Mononuclear cell (primary cell): ENCODE measurements around the gene BCKDHA. TPM values are rescaled to one million over a fixed set of nuclear protein-coding genes. Genes with fewer than 3 reads are reported as not detected.
"Not testable (repeated sequence)": the region's sequence is repeated elsewhere in the genome, so short reads cannot be mapped to it uniquely, and the experiment has no call there.

Source experiments
- H3K27me3 ChIP-seq: 2 replicates; pipeline ENCODE4 v1.6.0; 2011; ENCODE audit warnings: low read length, control low read depth; ENCODE audit not compliant: insufficient read depth
- H3K4me1 ChIP-seq: 2 replicates; pipeline ENCODE4 v1.5.1; 2011; ENCODE audit warnings: mild to moderate bottlenecking, low read length, control low read depth; ENCODE audit not compliant: insufficient read depth
- H3K4me3 ChIP-seq: 2 replicates; pipeline ENCODE4 v1.5.1; 2011; ENCODE audit warnings: mild to moderate bottlenecking, low read length, moderate library complexity
- H3K9me3 ChIP-seq: 2 replicates; pipeline ENCODE4 v1.5.1; 2011; ENCODE audit warnings: low read depth, mild to moderate bottlenecking, control low read depth, low read length
- total RNA-seq: library from RNA; depleted of rRNA; stranded (reverse); fragments of >200 nt; gene quantifications from one replicate; pipeline ENCODE4 v1.2.3, GENCODE V29; 2012

Gene BCKDHA
- total RNA-seq, 1 donor: 30.2 TPM

GRCh38 chr19:41381536-41381935 is 16.1 kb upstream of the BCKDHA start:
- peaks cover 38% of the 10 kb centered on the region for H3K4me1 ChIP-seq
- not testable (repeated sequence) for H3K9me3 ChIP-seq, H3K27me3 ChIP-seq, H3K4me3 ChIP-seq

DNA sequence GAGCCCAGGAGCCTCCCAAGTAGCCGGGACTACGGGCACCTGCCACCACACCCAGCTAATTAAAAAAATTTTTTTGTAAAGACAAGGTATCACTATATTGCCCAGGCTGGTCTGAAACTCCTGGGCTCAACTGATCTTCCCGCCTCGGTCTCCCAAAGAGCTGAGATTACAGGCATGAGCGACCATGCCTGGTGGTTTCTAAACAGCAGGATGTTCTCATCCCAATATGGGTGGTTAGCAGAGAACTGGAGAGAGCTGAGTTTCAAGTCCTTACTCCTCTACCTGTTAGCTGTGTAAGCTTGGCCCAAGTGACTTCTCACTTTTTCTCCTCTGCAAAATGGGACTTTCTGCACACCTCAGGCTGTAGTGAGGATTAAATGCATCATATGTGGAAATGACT is 13.3 kb upstream of the BCKDHA start:
- Histone ChIP-seq H3K9me3 (no peaks in the 10 kb centered on the region), H3K4me3 (no peak overlapping the region), H3K27me3 (no peaks in the 10 kb centered on the region), H3K4me1 (peaks cover 12% of the 10 kb centered on the region)

GRCh38 chr19:41386442-41386841 is 11.2 kb upstream of the BCKDHA start:
- H3K4me3 ChIP-seq: no peak overlapping the region
- H3K27me3 ChIP-seq: no peaks in the 10 kb centered on the region
- no peaks in the 10 kb centered on the region for H3K4me1 ChIP-seq
- no peaks in the 10 kb centered on the region for H3K9me3 ChIP-seq

DNA sequence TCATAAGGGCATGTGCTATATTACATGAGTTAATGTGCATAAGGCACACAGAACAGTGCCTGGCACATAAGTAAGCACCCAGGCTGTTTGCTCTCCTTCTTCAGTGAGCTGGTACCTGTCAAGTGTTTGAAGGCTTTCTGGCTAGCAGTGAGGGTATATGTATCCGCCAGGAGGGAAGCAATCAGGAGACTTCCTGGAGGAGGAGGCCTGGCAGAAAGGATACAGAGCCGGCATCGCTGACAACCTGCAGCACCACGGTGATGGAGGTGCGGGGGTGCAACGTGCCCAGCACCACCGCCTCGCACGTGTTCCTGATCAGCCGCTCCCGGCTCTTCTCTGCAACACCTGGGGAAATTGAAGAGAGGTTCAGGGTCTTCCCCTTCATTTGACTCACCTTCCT is 6.0 kb upstream of the BCKDHA start:
- no peaks in the 10 kb centered on the region for H3K27me3 ChIP-seq
- no peak overlapping the region for H3K4me3 ChIP-seq
- no peaks in the 10 kb centered on the region for H3K9me3 ChIP-seq
- peaks cover 23% of the 10 kb centered on the region for H3K4me1 ChIP-seq

GRCh38 chr19:41392775-41393174 is 4.8 kb upstream of the BCKDHA start:
- H3K9me3 ChIP-seq: no peaks in the 10 kb centered on the region
- H3K27me3 ChIP-seq: no peaks in the 10 kb centered on the region
- peaks cover 26% of the 10 kb centered on the region for H3K4me1 ChIP-seq
- H3K4me3 ChIP-seq: no peak overlapping the region

GRCh38 chr19:41395355-41395754 is 2.3 kb upstream of the BCKDHA start:
- Histone ChIP-seq H3K4me3 (no peak overlapping the region), H3K27me3 (no peaks in the 10 kb centered on the region), H3K4me1 (peaks cover 40% of the 10 kb centered on the region), H3K9me3 (no peaks in the 10 kb centered on the region)

GRCh38 chr19:41398050-41398418 is 416 bp downstream of the BCKDHA start:
- no peaks in the 10 kb centered on the region for H3K9me3 ChIP-seq
- H3K4me1 ChIP-seq: peaks cover 40% of the 10 kb centered on the region
- no peaks in the 10 kb centered on the region for H3K27me3 ChIP-seq
- H3K4me3 ChIP-seq: peak overlapping the region; percentile 92

DNA sequence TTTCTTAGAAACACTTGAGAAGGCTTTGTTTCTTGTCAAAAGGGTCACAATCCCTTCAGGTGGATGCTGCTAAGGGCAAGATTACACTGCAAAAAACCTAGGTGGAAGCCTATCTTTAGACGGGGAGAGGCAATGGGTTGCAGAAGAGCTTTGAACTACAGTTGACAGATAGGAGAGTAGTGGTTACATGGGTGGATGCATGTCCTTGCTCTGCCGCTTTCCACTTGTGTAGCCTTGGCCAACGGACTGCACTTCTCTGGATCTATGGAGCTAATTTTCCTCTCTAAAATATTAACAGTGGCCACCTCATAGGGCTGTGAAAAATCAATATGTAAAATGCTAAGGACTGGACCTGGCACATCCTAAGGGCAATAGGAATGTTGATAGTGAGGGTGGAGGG is 980 bp downstream of the BCKDHA start:
- no peaks in the 10 kb centered on the region for H3K9me3 ChIP-seq
- peaks cover 39% of the 10 kb centered on the region for H3K4me1 ChIP-seq
- H3K4me3 ChIP-seq: peak overlapping the region; percentile 92
- H3K27me3 ChIP-seq: no peaks in the 10 kb centered on the region

DNA sequence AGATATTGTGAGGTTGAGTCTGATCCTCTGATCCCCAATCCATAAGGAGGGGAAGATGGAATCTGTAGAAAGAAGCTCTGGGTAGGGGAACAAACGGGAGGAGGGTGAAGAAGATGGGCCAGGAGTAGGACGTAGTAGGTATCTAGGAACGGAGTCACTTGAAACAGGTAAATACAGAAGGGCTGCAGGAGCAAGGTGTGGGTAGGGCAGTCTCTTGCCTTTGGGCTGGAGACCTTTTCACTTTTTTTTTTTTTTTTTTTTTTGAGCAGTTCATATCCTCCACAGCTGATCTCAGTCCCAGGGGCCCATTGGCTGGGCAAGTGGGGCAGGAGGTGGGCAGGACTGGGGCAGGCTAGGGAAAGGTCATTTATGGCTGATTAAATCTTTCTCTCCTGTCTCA is 1.5 kb downstream of the BCKDHA start:
- Histone ChIP-seq H3K27me3 (no peaks in the 10 kb centered on the region), H3K9me3 (no peaks in the 10 kb centered on the region), H3K4me3 (no peak overlapping the region), H3K4me1 (peaks cover 34% of the 10 kb centered on the region)

GRCh38 chr19:41399525-41399924 is 1.9 kb downstream of the BCKDHA start:
- Histone ChIP-seq H3K4me1 (peaks cover 34% of the 10 kb centered on the region), H3K27me3 (no peaks in the 10 kb centered on the region), H3K9me3 (no peaks in the 10 kb centered on the region), H3K4me3 (no peak overlapping the region)

GRCh38 chr19:41401483-41401882 is 3.9 kb downstream of the BCKDHA start:
- no peaks in the 10 kb centered on the region for H3K9me3 ChIP-seq
- no peak overlapping the region for H3K4me3 ChIP-seq
- H3K27me3 ChIP-seq: no peaks in the 10 kb centered on the region
- H3K4me1 ChIP-seq: peaks cover 35% of the 10 kb centered on the region

DNA sequence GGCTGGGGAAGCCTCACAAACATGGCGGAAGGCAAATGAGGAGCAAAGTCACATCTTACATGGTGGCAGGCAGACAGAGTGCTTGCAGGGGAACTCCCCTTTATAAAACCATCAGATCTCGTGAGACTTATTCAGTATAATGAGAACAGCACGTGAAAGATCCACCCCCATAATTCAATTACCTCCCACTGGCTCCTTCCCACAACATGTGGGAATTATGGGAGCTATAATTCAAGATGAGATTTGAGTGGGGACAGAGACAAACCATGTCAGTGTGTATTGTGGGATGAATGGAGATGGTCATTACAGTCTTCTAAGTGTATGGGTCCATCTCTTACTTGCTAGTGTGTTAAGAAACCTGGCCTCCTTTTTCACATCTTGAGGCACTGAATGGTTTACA is 4.4 kb downstream of the BCKDHA start:
- Histone ChIP-seq H3K9me3 (no peaks in the 10 kb centered on the region), H3K4me3 (no peak overlapping the region), H3K4me1 (peaks cover 36% of the 10 kb centered on the region), H3K27me3 (no peaks in the 10 kb centered on the region)

GRCh38 chr19:41403181-41403970 is 5.8 kb downstream of the BCKDHA start:
- no peak overlapping the region for H3K4me3 ChIP-seq

DNA sequence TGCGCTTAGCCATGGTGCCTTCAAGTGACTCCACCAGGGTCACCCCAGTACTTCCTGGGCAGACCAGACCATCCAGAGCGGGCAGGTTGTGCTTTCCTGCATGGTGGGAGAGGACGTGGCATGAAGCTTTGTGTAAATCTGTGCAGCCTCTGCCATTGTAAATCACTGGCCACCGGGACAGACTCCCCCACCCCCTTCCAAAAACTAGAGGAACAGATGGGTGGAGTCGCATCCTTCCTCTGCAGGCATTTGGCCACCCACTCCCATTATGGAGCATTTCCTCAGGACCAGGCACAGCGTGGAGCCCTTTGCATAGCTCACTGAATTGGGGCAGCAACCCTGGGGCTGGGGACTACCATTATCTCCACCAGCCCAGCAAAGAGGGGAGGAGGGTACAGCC is 8.2 kb downstream of the BCKDHA start:
- H3K4me3 ChIP-seq: no peak overlapping the region
- no peaks in the 10 kb centered on the region for H3K9me3 ChIP-seq
- H3K4me1 ChIP-seq: peaks cover 60% of the 10 kb centered on the region
- no peaks in the 10 kb centered on the region for H3K27me3 ChIP-seq

More at GRCh38 chr19:41403181-41403970, 5.8 kb downstream of the BCKDHA start:
- Histone ChIP-seq H3K27me3 (no peaks in the 10 kb centered on the region), H3K4me1 (peaks cover 45% of the 10 kb centered on the region), H3K9me3 (no peaks in the 10 kb centered on the region)

- Histone ChIP-seq H3K9me3 (no peaks in the 10 kb centered on the region), H3K4me1 (peaks cover 65% of the 10 kb centered on the region), H3K4me3 (no peak overlapping the region), H3K27me3 (no peaks in the 10 kb centered on the region)
Measured at GRCh38 chr19:41407271-41407670, 9.7 kb downstream of the BCKDHA start.

- no peaks in the 10 kb centered on the region for H3K27me3 ChIP-seq
- peaks cover 65% of the 10 kb centered on the region for H3K4me1 ChIP-seq
- H3K4me3 ChIP-seq: no peak overlapping the region
- no peaks in the 10 kb centered on the region for H3K9me3 ChIP-seq
Measured at GRCh38 chr19:41408256-41408655, 10.6 kb downstream of the BCKDHA start.
